Prostate gland (tissue), 2 donors: Measurements from ENCODE around the gene UTP3. TPM values are rescaled to one million over a fixed set of nuclear protein-coding genes. Genes with fewer than 3 reads are reported as not detected.
"Not testable (repeated sequence)": the region's sequence is repeated elsewhere in the genome, so short reads cannot be mapped to it uniquely, and the experiment has no call there.

Source experiments
- DNase-seq: peaks from one replicate; pipeline ENCODE4 v3.0.0-alpha.2; 2019; ENCODE audit warnings: low spot score
- H3K27ac ChIP-seq, 2 donors: fragments of 200-600 bp; sonication (generic); 2 replicates each; pipeline ENCODE4 v1.5.1; 2017 to 2019
- H3K27me3 ChIP-seq: fragments of 200-600 bp; sonication (generic); replicated peaks from 2 replicates; pipeline ENCODE4 v1.5.1; 2019; ENCODE audit not compliant: insufficient read depth
- H3K36me3 ChIP-seq, 2 donors: fragments of 200-600 bp; sonication (generic); 1 replicate in 1 of 2; 2 replicates in 1 of 2; pipeline versions ENCODE4 v1.5.1 to v1.8.1; 2017 to 2019
- H3K4me1 ChIP-seq: fragments of 200-600 bp; sonication (generic); replicated peaks from 2 replicates; pipeline ENCODE4 v1.5.1; 2019
- H3K4me3 ChIP-seq, 2 donors: fragments of 200-600 bp; sonication (generic); 2 replicates each; pipeline ENCODE4 v1.5.1; 2017 to 2019
- H3K9me3 ChIP-seq: fragments of 200-600 bp; sonication (generic); 2 replicates; pipeline ENCODE4 v1.5.1; 2017
- POLR2A ChIP-seq: fragments of 450-650 bp; IDR thresholded peaks from one replicate; pipeline ENCODE4 v1.6.1; 2016; ENCODE audit warnings: antibody characterized with exemption, mild to moderate bottlenecking
- POLR2AphosphoS5 ChIP-seq: sonication (generic); formaldehyde crosslinking; IDR thresholded peaks from one replicate; pipeline ENCODE4 v1.6.1; 2017; ENCODE audit warnings: antibody characterized with exemption
- WGBS: methylation state at CpG from one replicate; pipeline ENCODE4 v1.1.5; 2018; 5-methylcytosine and 5-hydroxymethylcytosine counted together
- intact Hi-C: fragments of 100-400 bp; cut with DNase I; formaldehyde crosslinking; loops from one replicate; pipeline ENCODE4 v1.14.2; 2022
- total RNA-seq, 2 donors: library from RNA; depleted of rRNA; stranded (reverse); fragments of >200 nt; gene quantifications; one replicate each; pipeline ENCODE4 v1.1.0, GENCODE V29; 2016
- TF ChIP-seq, protein P1 (sequence below), 4 experiments: fragments of 200-600 bp in 2 of 4; fragments of 450-650 bp in 2 of 4; sonication (generic) in 2 of 4; IDR thresholded peaks; 1 replicate in 3 of 4; 2 replicates in 1 of 4; pipeline ENCODE4 v1.5.1; 2016 to 2019; ENCODE audit warnings: antibody characterized with exemption in 4 of 4, mild to moderate bottlenecking in 2 of 4, moderate library complexity in 2 of 4

Gene UTP3
- total RNA-seq: 10 to 100 TPM; 13.4 to 19.7 TPM

DNA sequence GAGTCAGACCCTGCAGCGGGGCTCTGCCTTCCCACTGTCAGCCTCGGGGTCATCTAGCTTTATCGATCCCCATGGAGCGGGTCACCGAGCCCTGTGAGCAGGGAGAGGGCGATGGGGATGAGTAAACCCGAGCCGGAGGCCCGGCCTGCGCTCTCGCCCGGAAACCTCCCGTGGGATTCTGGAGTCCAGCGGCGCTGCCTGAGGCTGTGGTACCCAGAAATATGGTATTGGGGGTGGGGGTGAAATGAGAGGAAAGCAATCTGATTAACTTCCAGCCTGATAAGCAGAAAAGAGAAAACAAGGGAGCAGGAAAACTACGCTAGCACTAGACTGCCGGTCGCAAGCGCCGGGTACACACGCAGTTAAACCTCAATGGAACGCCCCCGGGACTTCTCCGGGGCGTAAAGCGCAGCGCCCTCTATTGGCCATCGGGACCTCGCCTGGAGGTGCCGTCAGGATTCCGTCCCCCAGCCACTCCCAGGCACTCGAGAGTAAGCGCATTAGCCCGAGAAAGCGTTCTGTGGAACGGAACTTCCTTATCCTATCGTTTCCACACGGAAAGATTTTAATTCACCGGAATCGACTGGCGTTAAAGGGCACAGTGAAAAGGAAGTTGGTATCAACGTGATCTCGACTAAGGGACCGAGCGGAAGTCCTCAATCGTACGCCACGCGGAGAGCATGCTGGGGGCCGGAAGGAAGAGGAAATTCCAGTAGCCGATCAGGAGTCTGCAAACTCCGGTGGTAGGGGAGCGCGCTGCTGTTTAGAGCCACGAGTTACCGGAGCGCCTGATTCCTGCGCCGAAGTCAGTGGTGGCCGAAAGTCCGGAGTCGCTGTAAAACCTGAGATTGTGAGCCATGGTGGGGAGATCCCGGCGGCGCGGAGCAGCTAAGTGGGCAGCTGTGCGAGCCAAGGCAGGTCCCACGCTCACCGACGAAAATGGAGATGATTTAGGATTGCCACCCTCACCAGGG, at the start of gene UTP3:
TSS of gene UTP3 (plus strand) at position 712 of the 974 bp plus-strand sequence. CDS start at position 858, 146 bp downstream.
- intact Hi-C loops: loop anchor here (2.0 to 10.0 kb wide), 2 partner anchors 17 to 147 kb away; partner anchors contain the start of gene GRSF1
- TF ChIP-seq POLR2AphosphoS5 (peak; percentile 98), POLR2A (peak; percentile 51)
- TF ChIP-seq, protein P1, sequence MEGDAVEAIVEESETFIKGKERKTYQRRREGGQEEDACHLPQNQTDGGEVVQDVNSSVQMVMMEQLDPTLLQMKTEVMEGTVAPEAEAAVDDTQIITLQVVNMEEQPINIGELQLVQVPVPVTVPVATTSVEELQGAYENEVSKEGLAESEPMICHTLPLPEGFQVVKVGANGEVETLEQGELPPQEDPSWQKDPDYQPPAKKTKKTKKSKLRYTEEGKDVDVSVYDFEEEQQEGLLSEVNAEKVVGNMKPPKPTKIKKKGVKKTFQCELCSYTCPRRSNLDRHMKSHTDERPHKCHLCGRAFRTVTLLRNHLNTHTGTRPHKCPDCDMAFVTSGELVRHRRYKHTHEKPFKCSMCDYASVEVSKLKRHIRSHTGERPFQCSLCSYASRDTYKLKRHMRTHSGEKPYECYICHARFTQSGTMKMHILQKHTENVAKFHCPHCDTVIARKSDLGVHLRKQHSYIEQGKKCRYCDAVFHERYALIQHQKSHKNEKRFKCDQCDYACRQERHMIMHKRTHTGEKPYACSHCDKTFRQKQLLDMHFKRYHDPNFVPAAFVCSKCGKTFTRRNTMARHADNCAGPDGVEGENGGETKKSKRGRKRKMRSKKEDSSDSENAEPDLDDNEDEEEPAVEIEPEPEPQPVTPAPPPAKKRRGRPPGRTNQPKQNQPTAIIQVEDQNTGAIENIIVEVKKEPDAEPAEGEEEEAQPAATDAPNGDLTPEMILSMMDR (IDR thresholded peaks at IDR 0.05): peak; percentile 92 to 98 (median 97)
- Histone ChIP-seq H3K27me3 (no peaks in the 10 kb centered on the region), H3K9me3 (no peaks in the 10 kb centered on the region), H3K36me3 (no peaks in the 10 kb centered on the region), H3K27ac (peak within 1 kb of the TSS; percentile 88 to 95), H3K4me1 (peaks cover 6% of the 10 kb centered on the region), H3K4me3 (peak within 1 kb of the TSS; percentile 65 to 82)
- WGBS: 1% methylated on average over 70 of the region's 70 CpGs
- DNase-seq: peak; percentile 95

DNA sequence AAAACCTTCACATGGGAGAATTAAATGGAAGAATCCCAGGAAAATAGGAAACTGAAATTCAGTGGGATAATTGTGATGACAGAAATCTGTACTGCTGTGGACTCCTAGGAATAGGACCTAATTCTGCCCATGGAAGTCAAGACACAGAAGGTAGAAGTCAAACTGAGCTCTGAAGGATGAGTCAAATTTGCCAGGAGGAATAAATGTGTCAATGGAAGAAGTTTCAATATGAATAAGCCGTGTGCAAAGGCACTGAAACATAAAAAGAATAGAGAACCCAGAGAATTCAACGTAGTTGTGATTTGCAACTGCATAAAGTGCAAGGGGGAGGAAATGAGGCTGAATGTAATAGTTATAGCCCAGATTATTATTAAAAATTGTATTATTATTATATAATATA, 48.1 kb upstream of the UTP3 start:
- 91% methylated on average over 2 of the region's 2 CpGs for WGBS
- no peaks in the 10 kb centered on the region for H3K27me3 ChIP-seq
- no peak for TF ChIP-seq POLR2AphosphoS5
- TF ChIP-seq POLR2A: no peak
- TF ChIP-seq, protein P1 (IDR thresholded peaks at IDR 0.05): no peak
- no peaks in the 10 kb centered on the region for H3K9me3 ChIP-seq
- H3K27ac ChIP-seq: no peak overlapping the region
- no peak overlapping the region for H3K4me3 ChIP-seq
- H3K36me3 ChIP-seq: no peaks in the 10 kb centered on the region
- DNase-seq: no peak
- intact Hi-C loops: no loop called here
- no peaks in the 10 kb centered on the region for H3K4me1 ChIP-seq

DNA sequence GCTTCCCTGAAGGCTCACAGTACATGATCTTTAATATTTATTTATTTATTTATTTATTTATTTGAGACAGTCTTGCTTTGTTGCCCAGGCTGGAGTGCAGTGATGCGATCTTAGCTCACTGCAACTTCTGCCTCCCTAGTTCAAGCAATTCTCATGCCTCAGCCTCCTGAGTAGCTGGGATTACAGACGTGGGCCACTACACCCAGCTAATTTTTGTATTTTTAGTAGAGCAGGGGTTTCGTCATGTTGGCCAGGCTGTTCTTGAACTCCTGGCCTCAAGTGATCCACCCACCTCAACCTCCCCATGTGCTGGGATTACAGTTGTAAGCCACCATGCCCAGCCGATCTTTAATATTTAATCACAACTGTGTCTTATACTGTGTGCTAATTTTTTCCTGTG, 37.6 kb upstream of the UTP3 start:
- not testable (repeated sequence) for H3K4me3 ChIP-seq, H3K4me1 ChIP-seq, H3K9me3 ChIP-seq, H3K27me3 ChIP-seq, H3K27ac ChIP-seq, H3K36me3 ChIP-seq, DNase-seq
- WGBS: 90% methylated on average over 4 of the region's 4 CpGs
- intact Hi-C loops: loop anchor here (5.0 kb wide), 1 partner anchor 357 kb away; no protein-coding TSS in a partner anchor

- H3K27me3 ChIP-seq: no peaks in the 10 kb centered on the region
- no peak for DNase-seq
- H3K9me3 ChIP-seq: no peaks in the 10 kb centered on the region
- 6% methylated on average over 4 of the region's 4 CpGs for WGBS
- no peak overlapping the region for H3K27ac ChIP-seq
- H3K4me1 ChIP-seq: no peaks in the 10 kb centered on the region
- no peak overlapping the region for H3K4me3 ChIP-seq
- intact Hi-C loops: loop anchor here (5.0 kb wide), 1 partner anchor 355 kb away; no protein-coding TSS in a partner anchor
- TF ChIP-seq POLR2A: no peak
- TF ChIP-seq, protein P1 (IDR thresholded peaks at IDR 0.05): peak in 3 of 4 experiments; percentile 48 to 65 (median 53)
- H3K36me3 ChIP-seq: no peaks in the 10 kb centered on the region
Observed at GRCh38 chr4:70651864-70652506, 36.3 kb upstream of the UTP3 start.

DNA sequence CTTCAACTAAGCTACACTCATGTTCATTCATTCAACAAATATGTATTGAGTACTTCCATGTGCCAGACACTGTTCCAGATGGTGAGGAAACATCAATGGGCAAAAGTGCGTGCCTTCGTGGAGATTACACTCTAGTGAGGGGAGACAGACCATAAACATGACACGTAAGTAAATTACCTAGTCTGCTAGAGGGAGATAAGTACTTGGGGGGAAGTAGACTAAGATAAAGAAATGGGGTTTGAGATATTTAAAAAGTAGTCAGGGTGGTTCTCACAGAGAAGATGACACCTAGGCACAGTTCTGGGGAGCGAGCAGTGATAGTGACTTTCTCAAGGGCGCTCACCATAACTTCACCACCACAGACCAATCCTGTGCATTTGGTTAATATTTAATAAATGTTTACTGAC, 33.7 kb upstream of the UTP3 start:
- no peaks in the 10 kb centered on the region for H3K36me3 ChIP-seq
- H3K9me3 ChIP-seq: no peaks in the 10 kb centered on the region
- no peak for DNase-seq
- no peak for TF ChIP-seq POLR2A
- no peak for TF ChIP-seq POLR2AphosphoS5
- TF ChIP-seq, protein P1 (IDR thresholded peaks at IDR 0.05): no peak
- no peak overlapping the region for H3K27ac ChIP-seq
- H3K4me1 ChIP-seq: no peaks in the 10 kb centered on the region
- H3K4me3 ChIP-seq: no peak overlapping the region
- no peaks in the 10 kb centered on the region for H3K27me3 ChIP-seq
- WGBS: 63% methylated on average over 5 of the region's 5 CpGs
- intact Hi-C loops: loop anchor here (5.0 kb wide), 1 partner anchor 353 kb away; no protein-coding TSS in a partner anchor
